ENCODE measurements around the gene SGO2.

- TF ChIP-seq POLR2AphosphoS5 (IDR thresholded peaks at IDR 0.05; ENCODE audit: insufficient read depth, low read depth, low read length): no peak
- no peak for TF ChIP-seq CTCF (IDR thresholded peaks at IDR 0.05; ENCODE audit: extremely low read depth in 1 of 2, insufficient read depth in 1 of 2, low read depth in 1 of 2, low read length in 2 of 2)
- no peak for TF ChIP-seq JUN (IDR thresholded peaks at IDR 0.05; ENCODE audit: borderline replicate concordance, insufficient read depth, insufficient read length, low read depth)
Measured at GRCh38 chr2:200624026-200624425, 98.0 kb downstream of the SGO2 start.
